H1 (cell line): ENCODE measurements around the gene CACNG3. TPM values are rescaled to one million over a fixed set of nuclear protein-coding genes. Genes with fewer than 3 reads are reported as not detected.

Experiments
- CTCF ChIA-PET: fragments of 300-600 bp; sonication (Branson Sonifier 250); formaldehyde crosslinking; loops from one replicate; lab custom pipeline; 2021; ENCODE audit not compliant: partially characterized antibody; lab: Charles Lee
- POLR2A ChIA-PET: fragments of 300-600 bp; sonication (Branson Sonifier 250); formaldehyde crosslinking; loops from one replicate; lab custom pipeline; 2021; ENCODE audit warnings: inconsistent platforms; ENCODE audit not compliant: partially characterized antibody; lab: Charles Lee
- DNase-seq, 2 experiments: peaks; one replicate each; pipeline versions ENCODE4 v3.0.0 to v3.0.0-alpha.2; 2010 to 2022; ENCODE audit warnings: low spot score in 2 of 2, low read depth in 1 of 2, mixed read lengths in 1 of 2
- FAIRE-seq: peaks from 2 replicates; lab custom pipeline; 2011; peaks lifted over from hg19 to GRCh38; lab: Jason Lieb, UNC
- H2AFZ ChIP-seq: 2 replicates; pipeline ENCODE4 v1.8.1; 2012; ENCODE audit warnings: low read length, inconsistent platforms
- H2AK5ac ChIP-seq: 2 replicates; pipeline ENCODE4 v1.6.1; 2013; ENCODE audit warnings: low read depth, low read length
- H2BK120ac ChIP-seq: replicated peaks from 2 replicates; pipeline ENCODE3; 2013; ENCODE audit warnings: low read depth, low read length, inconsistent platforms
- H2BK12ac ChIP-seq: 2 replicates; pipeline ENCODE4 v1.6.1; 2013; ENCODE audit warnings: low read depth, low read length
- H2BK15ac ChIP-seq: 2 replicates; pipeline ENCODE4 v1.6.1; 2013; ENCODE audit warnings: low read length
- H2BK20ac ChIP-seq: 2 replicates; pipeline ENCODE4 v1.6.1; 2013; ENCODE audit warnings: low read length
- H2BK5ac ChIP-seq: 2 replicates; pipeline ENCODE4 v1.6.1; 2013; ENCODE audit warnings: low read depth, low read length
- H3K14ac ChIP-seq: 2 replicates; pipeline ENCODE4 v1.6.1; 2013; ENCODE audit warnings: inconsistent platforms; ENCODE audit not compliant: insufficient read length
- H3K18ac ChIP-seq: 2 replicates; pipeline ENCODE4 v1.6.1; 2013; ENCODE audit warnings: low read length; ENCODE audit errors: extremely low read depth
- H3K23ac ChIP-seq: 2 replicates; pipeline ENCODE4 v1.6.1; 2013; ENCODE audit warnings: inconsistent platforms; ENCODE audit not compliant: insufficient read length
- H3K23me2 ChIP-seq: 2 replicates; pipeline ENCODE4 v1.6.1; 2013; ENCODE audit warnings: low read depth, low read length
- H3K27ac ChIP-seq: 2 replicates; pipeline ENCODE4 v1.6.1; 2011; ENCODE audit warnings: low read depth, low read length, inconsistent platforms
- H3K27me3 ChIP-seq, 4 experiments: replicated peaks in 1 of 4; 1 replicate in 1 of 4; 2 replicates in 3 of 4; pipeline versions ENCODE4 v1.6.1 to v1.8.1; 2011 to 2013; ENCODE audit warnings: low read length in 3 of 4, mild to moderate bottlenecking in 3 of 4, inconsistent platforms in 2 of 4, mixed read lengths in 2 of 4, moderate library complexity in 1 of 4; ENCODE audit not compliant: control insufficient read depth in 3 of 4, insufficient read depth in 3 of 4; ENCODE audit errors: extremely low read depth in 1 of 4
- H3K36me3 ChIP-seq, 4 experiments: 2 replicates each; pipeline versions ENCODE4 v1.6.1 to v1.8.1; 2011 to 2013; ENCODE audit warnings: mild to moderate bottlenecking in 4 of 4, low read length in 3 of 4, moderate library complexity in 2 of 4, control low read depth in 1 of 4, inconsistent platforms in 1 of 4; ENCODE audit not compliant: insufficient read depth in 4 of 4, control insufficient read depth in 2 of 4
- H3K4ac ChIP-seq: replicated peaks from 2 replicates; pipeline ENCODE3; 2013; ENCODE audit warnings: low read length, low read depth, mixed read lengths, inconsistent platforms; ENCODE audit not compliant: insufficient read length
- H3K4me1 ChIP-seq, 4 experiments: replicated peaks in 1 of 4; 1 replicate in 1 of 4; 2 replicates in 3 of 4; pipeline versions ENCODE4 v1.6.1 to v1.8.1; 2011 to 2013; ENCODE audit warnings: low read length in 3 of 4, inconsistent platforms in 2 of 4, mixed read lengths in 1 of 4; ENCODE audit not compliant: insufficient read depth in 4 of 4, control insufficient read depth in 3 of 4
- H3K4me2 ChIP-seq, 2 experiments: 2 replicates each; pipeline versions ENCODE4 v1.6.1 to v1.8.1; 2011 to 2013; ENCODE audit warnings: low read depth in 2 of 2, low read length in 2 of 2, control low read depth in 1 of 2, inconsistent platforms in 1 of 2, mild to moderate bottlenecking in 1 of 2; ENCODE audit not compliant: insufficient read depth in 1 of 2
- H3K4me3 ChIP-seq, 4 experiments: fragments of 200-600, 300-600 bp in 1 of 4; sonication (generic), shearing (Covaris generic), sonication (Bioruptor Twin) in 1 of 4; 2 replicates each; pipeline versions ENCODE4 v1.5.1 to v1.8.1; 2011 to 2016; ENCODE audit warnings: low read length in 4 of 4, low read depth in 3 of 4, control low read depth in 2 of 4, inconsistent platforms in 2 of 4, mild to moderate bottlenecking in 2 of 4, mixed read lengths in 1 of 4, moderate library complexity in 1 of 4; ENCODE audit not compliant: insufficient read depth in 2 of 4; ENCODE audit errors: extremely low read depth in 1 of 4
- H3K56ac ChIP-seq: replicated peaks from 2 replicates; pipeline ENCODE3; 2013; ENCODE audit warnings: low read depth, mild to moderate bottlenecking, mixed read lengths, low read length, inconsistent platforms; ENCODE audit not compliant: insufficient read length
- H3K79me1 ChIP-seq: 2 replicates; pipeline ENCODE4 v1.6.1; 2013; ENCODE audit warnings: low read depth, low read length, control low read depth
- H3K79me2 ChIP-seq, 2 experiments: 2 replicates each; pipeline versions ENCODE4 v1.6.1 to v1.8.1; 2012 to 2013; ENCODE audit warnings: low read length in 2 of 2, mild to moderate bottlenecking in 2 of 2, inconsistent platforms in 1 of 2; ENCODE audit not compliant: insufficient read depth in 2 of 2, control insufficient read depth in 1 of 2
- H3K9ac ChIP-seq, 4 experiments: replicated peaks in 1 of 4; 1 replicate in 1 of 4; 2 replicates in 3 of 4; pipeline versions ENCODE4 v1.6.1 to v1.8.1; 2011 to 2013; ENCODE audit warnings: low read depth in 3 of 4, low read length in 3 of 4, control low read depth in 2 of 4, mild to moderate bottlenecking in 2 of 4, moderate library complexity in 2 of 4, inconsistent platforms in 1 of 4; ENCODE audit errors: extremely low read depth in 1 of 4
- H3K9me3 ChIP-seq, 2 experiments: 2 replicates each; pipeline versions ENCODE4 v1.6.1 to v1.8.1; 2012 to 2013; ENCODE audit warnings: mild to moderate bottlenecking in 2 of 2, moderate library complexity in 2 of 2, control low read depth in 1 of 2, inconsistent platforms in 1 of 2, low read depth in 1 of 2, low read length in 1 of 2, mixed read lengths in 1 of 2; ENCODE audit not compliant: insufficient read depth in 2 of 2
- H4K20me1 ChIP-seq, 2 experiments: replicated peaks in 1 of 2; 2 replicates each; pipeline versions ENCODE3 to v1.8.1; 2011 to 2013; ENCODE audit warnings: inconsistent platforms in 2 of 2, low read length in 2 of 2, mild to moderate bottlenecking in 1 of 2; ENCODE audit not compliant: insufficient read depth in 2 of 2, control insufficient read depth in 1 of 2
- H4K5ac ChIP-seq: 2 replicates; pipeline ENCODE4 v1.6.1; 2013; ENCODE audit warnings: low read length, low read depth, mixed read lengths, inconsistent platforms; ENCODE audit not compliant: insufficient read length
- H4K8ac ChIP-seq: 2 replicates; pipeline ENCODE4 v1.8.0; 2013; ENCODE audit warnings: mild to moderate bottlenecking, moderate library complexity, low read length, inconsistent platforms; ENCODE audit not compliant: insufficient read depth; ENCODE audit errors: extremely low read depth
- H4K91ac ChIP-seq: replicated peaks from 2 replicates; pipeline ENCODE3; 2013; ENCODE audit warnings: low read length, mixed read lengths, inconsistent platforms; ENCODE audit not compliant: insufficient read length
- CBX5 ChIP-seq: fragments of 300-800, 300-1000 bp; sonication (generic); IDR thresholded peaks from 2 replicates; pipeline ENCODE4 v1.7.1; 2016; ENCODE audit warnings: antibody characterized with exemption, low read length, low read depth
- CTBP2 ChIP-seq: IDR thresholded peaks from 2 replicates; pipeline ENCODE4 v1.7.0; 2011; ENCODE audit warnings: borderline replicate concordance, mild to moderate bottlenecking, moderate library complexity, mixed read lengths, low read length; ENCODE audit not compliant: insufficient read depth, insufficient read length
- KDM1A ChIP-seq: fragments of 200-600, 300-600 bp; sonication (generic); IDR thresholded peaks from 2 replicates; pipeline ENCODE4 v1.7.1; 2016; ENCODE audit warnings: mild to moderate bottlenecking, low read length, borderline replicate concordance
- RAD21 ChIP-seq, 2 experiments: IDR thresholded peaks in 1 of 2; conservative IDR thresholded peaks in 1 of 2; 2 replicates each; pipeline ENCODE4 v1.6.1; 2011; ENCODE audit warnings: low read depth in 2 of 2, low read length in 2 of 2, improper control_type of control experiment in 1 of 2, inconsistent platforms in 1 of 2, mild to moderate bottlenecking in 1 of 2, moderate library complexity in 1 of 2
- TAF1 ChIP-seq: IDR thresholded peaks from 2 replicates; pipeline ENCODE4 v1.6.1; 2011; ENCODE audit warnings: mild to moderate bottlenecking, low read depth, low read length
- TAF7 ChIP-seq: optimal IDR thresholded peaks from 2 replicates; pipeline ENCODE3; 2011; ENCODE audit warnings: low read depth, mild to moderate bottlenecking, inconsistent platforms, low read length, moderate library complexity, borderline replicate concordance
- WGBS, 2 experiments: shearing (Covaris generic) in 1 of 2; methylation state at CpG; one replicate each; pipeline versions ENCODE4 v1.1.6 to v1.1.7; 2013 to 2015; ENCODE audit warnings: low lambda C conversion rate in 2 of 2, mixed read lengths in 2 of 2, inconsistent platforms in 1 of 2, low coverage in 1 of 2, missing lambda C conversion rate in 1 of 2; ENCODE audit not compliant: insufficient replicate concordance in 2 of 2, insufficient coverage in 1 of 2, insufficient read length in 1 of 2; ENCODE audit errors: extremely low coverage in 1 of 2, missing lambda C conversion rate in 1 of 2; 5-methylcytosine and 5-hydroxymethylcytosine counted together
- polyA plus RNA-seq, 7 experiments: library from polyadenylated mRNA; depleted of rRNA in 3 of 7; stranded (reverse) in 5 of 7; unstranded in 2 of 7; fragments of >200 nt in 5 of 7; fragments of 200-250 nt in 2 of 7; gene quantifications; 1 replicate in 5 of 7; 2 replicates in 1 of 7; 4 replicates in 1 of 7; pipeline versions ENCODE4 v1.2.1 to v1.2.3, GENCODE V29; 2011 to 2013; ENCODE audit warnings: missing spikeins in 2 of 7, mixed read lengths in 2 of 7
- total RNA-seq: library from RNA; stranded (reverse); fragmentation: NEBNext Ultra II Directional; extraction: Animal tissue kit (Norgen Biotek cat#: 25700); gene quantifications from 2 replicates; pipeline ENCODE4 v1.2.1, GENCODE V29; 2021

The CACNG3 gene
- total and polyA plus RNA-seq, 2 of the 8 experiments (the other 6 are each of a cell fraction or from before 2014, with no cell fraction given), result 0.12 TPM; not detected in 1

GRCh38 chr16:24294131-24294530, 38.0 kb downstream of the CACNG3 start:
- FAIRE-seq, result no peak
- H3K36me3 ChIP-seq, result no peaks in the 10 kb centered on the region

More at GRCh38 chr16:24294131-24294530, 38.0 kb downstream of the CACNG3 start:
- H3K23ac ChIP-seq, result no peak overlapping the region
- H3K79me1 ChIP-seq, result no peaks in the 10 kb centered on the region
- TF ChIP-seq TAF7 (no peak), CTBP2 (no peak), KDM1A (no peak), CBX5 (no peak), RAD21 (IDR thresholded peaks at IDR 0.05 in 1 of 2, conservative IDR thresholded peaks at IDR 0.05 in 1 of 2; ENCODE audit: low read depth in 2 of 2, low read length in 2 of 2) (no peak), TAF1 (no peak)
- TF ChIP-seq, all 59 proteins: peak for 0
- H4K8ac ChIP-seq, result no peak overlapping the region
- H3K27me3 ChIP-seq, result no peaks in the 10 kb centered on the region
- ChIA-PET POLR2A (no interaction called here), CTCF (interaction anchor here (1.0 to 1.9 kb wide), 2 partner anchors 38 to 461 kb away, joined by 3 to 5 read pairs; partner anchors contain the start of gene CACNG3)
- no peak overlapping the region for H2AK5ac ChIP-seq
- no peak overlapping the region for H3K14ac ChIP-seq
- no peak overlapping the region for H2BK5ac ChIP-seq
- H4K5ac ChIP-seq, result no peak overlapping the region
- no peak overlapping the region for H3K4me2 ChIP-seq
- no peak overlapping the region for H3K4ac ChIP-seq
- H4K91ac ChIP-seq, result no peak overlapping the region
- no peaks in the 10 kb centered on the region for H4K20me1 ChIP-seq
- H3K18ac ChIP-seq, result no peak overlapping the region
- no peak overlapping the region for H3K4me3 ChIP-seq
- no peaks in the 10 kb centered on the region for H3K79me2 ChIP-seq
- no peak overlapping the region for H2BK12ac ChIP-seq
- H2BK120ac ChIP-seq, result no peak overlapping the region
- H3K9ac ChIP-seq, result no peak overlapping the region
- H3K23me2 ChIP-seq, result no peaks in the 10 kb centered on the region
- 89% methylated on average over 7 of the region's 7 CpGs; no CpG with 5 or more reads in 1 of the 2 experiments for WGBS, 2 experiments
- no peak overlapping the region for H2BK15ac ChIP-seq
- no peak overlapping the region for H3K27ac ChIP-seq
- H2AFZ ChIP-seq, result no peak overlapping the region
- H3K9me3 ChIP-seq, result no peaks in the 10 kb centered on the region
- DNase-seq, result no peak
- H3K56ac ChIP-seq, result no peak overlapping the region
- H2BK20ac ChIP-seq, result no peak overlapping the region
- no peaks in the 10 kb centered on the region for H3K4me1 ChIP-seq
